IPS-11a (cell line): ENCODE measurements around the gene MAML2.
"Not testable (repeated sequence)": the region's sequence is repeated elsewhere in the genome, so short reads cannot be mapped to it uniquely, and the experiment has no call there.

Source experiments
- H3K4me3 ChIP-seq: one replicate; pipeline ENCODE4 v1.5.1; 2013; ENCODE audit warnings: low read depth, low read length, control low read depth

Gene MAML2

GRCh38 chr11:96272529-96273222 lies 70.3 kb downstream of the MAML2 start:
- no peak overlapping the region for H3K4me3 ChIP-seq

- H3K4me3 ChIP-seq, result no peak overlapping the region
These were observed 71.2 kb downstream of the MAML2 start for GRCh38 chr11:96271777-96272176.

GRCh38 chr11:96271352-96271751 lies 71.6 kb downstream of the MAML2 start:
- not testable (repeated sequence) for H3K4me3 ChIP-seq

GRCh38 chr11:96268527-96268926 lies 74.5 kb downstream of the MAML2 start:
- H3K4me3 ChIP-seq, result not testable (repeated sequence)

- H3K4me3 ChIP-seq, result no peak overlapping the region
These were observed 75.4 kb downstream of the MAML2 start for GRCh38 chr11:96267496-96268032.

- no peak overlapping the region for H3K4me3 ChIP-seq
These were observed 75.9 kb downstream of the MAML2 start for GRCh38 chr11:96267001-96267495.

- no peak overlapping the region for H3K4me3 ChIP-seq
These were observed 77.0 kb downstream of the MAML2 start for GRCh38 chr11:96265972-96266371.

GRCh38 chr11:96265220-96265737 lies 77.7 kb downstream of the MAML2 start:
- H3K4me3 ChIP-seq, result no peak overlapping the region

- no peak overlapping the region for H3K4me3 ChIP-seq
These were observed 78.6 kb downstream of the MAML2 start for GRCh38 chr11:96264364-96264763.

- H3K4me3 ChIP-seq, result no peak overlapping the region
These were observed 79.7 kb downstream of the MAML2 start for GRCh38 chr11:96263238-96263763.

- no peak overlapping the region for H3K4me3 ChIP-seq
These were observed 82.5 kb downstream of the MAML2 start for GRCh38 chr11:96260532-96260931.

- H3K4me3 ChIP-seq, result no peak overlapping the region
These were observed 82.9 kb downstream of the MAML2 start for GRCh38 chr11:96260067-96260511.

- H3K4me3 ChIP-seq, result no peak overlapping the region
These were observed 83.7 kb downstream of the MAML2 start for GRCh38 chr11:96259134-96259830.

- no peak overlapping the region for H3K4me3 ChIP-seq
These were observed 84.7 kb downstream of the MAML2 start for GRCh38 chr11:96257972-96258934.

GRCh38 chr11:96257036-96257435 lies 86.0 kb downstream of the MAML2 start:
- H3K4me3 ChIP-seq, result no peak overlapping the region

- no peak overlapping the region for H3K4me3 ChIP-seq
These were observed 86.6 kb downstream of the MAML2 start for GRCh38 chr11:96256215-96257011.

- no peak overlapping the region for H3K4me3 ChIP-seq
These were observed 88.1 kb downstream of the MAML2 start for GRCh38 chr11:96254854-96255253.

- H3K4me3 ChIP-seq, result no peak overlapping the region
These were observed 88.9 kb downstream of the MAML2 start for GRCh38 chr11:96254087-96254486.

- no peak overlapping the region for H3K4me3 ChIP-seq
These were observed 96.1 kb downstream of the MAML2 start for GRCh38 chr11:96246718-96247552.
